HG03378 (cell line): ENCODE measurements around the gene MATR3.
A peak's percentile ranks its signal among the peaks of the same experiment; 100 is the strongest.
"Not testable (repeated sequence)": the region's sequence is repeated elsewhere in the genome, so short reads cannot be mapped to it uniquely, and the experiment has no call there.

Source experiments
- ATAC-seq: cut with Tn5 transposase; IDR thresholded peaks from one replicate; pipeline ENCODE4 v1.9.1; 2021; ENCODE audit warnings: mild to moderate bottlenecking, moderate library complexity; ENCODE audit not compliant: unreplicated experiment

The MATR3 gene

GRCh38 chr5:139293507-139294373, at the start of gene MATR3:
MATR3 (plus strand) TSS chr5:139293740; CDS start chr5:139307416, 13,676 bp downstream.
- ATAC-seq: peak; percentile 61

- no peak for ATAC-seq
Measured at GRCh38 chr5:139245637-139246339, 47.8 kb upstream of the MATR3 start.

- ATAC-seq: no peak
Measured at GRCh38 chr5:139246394-139246793, 47.1 kb upstream of the MATR3 start.

GRCh38 chr5:139248826-139249453, 44.6 kb upstream of the MATR3 start:
- no peak for ATAC-seq

- ATAC-seq: no peak
Measured at GRCh38 chr5:139251281-139251687, 42.3 kb upstream of the MATR3 start.

- no peak for ATAC-seq
Measured at GRCh38 chr5:139251695-139252288, 41.7 kb upstream of the MATR3 start.

GRCh38 chr5:139253115-139253514, 40.4 kb upstream of the MATR3 start:
- no peak for ATAC-seq

- ATAC-seq: no peak
Measured at GRCh38 chr5:139256820-139257219, 36.7 kb upstream of the MATR3 start.

GRCh38 chr5:139262059-139262741, 31.3 kb upstream of the MATR3 start:
- no peak for ATAC-seq

- ATAC-seq: peak; percentile 67
Measured at GRCh38 chr5:139262742-139263445, 30.6 kb upstream of the MATR3 start.

- no peak for ATAC-seq
Measured at GRCh38 chr5:139263536-139263935, 30.0 kb upstream of the MATR3 start.

- no peak for ATAC-seq
Measured at GRCh38 chr5:139263946-139264345, 29.6 kb upstream of the MATR3 start.

- no peak for ATAC-seq
Measured at GRCh38 chr5:139265001-139265400, 28.5 kb upstream of the MATR3 start.

- no peak for ATAC-seq
Measured at GRCh38 chr5:139266236-139266635, 27.3 kb upstream of the MATR3 start.

GRCh38 chr5:139267481-139267880, 26.1 kb upstream of the MATR3 start:
- no peak for ATAC-seq

GRCh38 chr5:139268364-139269202, 25.0 kb upstream of the MATR3 start:
- ATAC-seq: no peak

GRCh38 chr5:139270718-139271117, 22.8 kb upstream of the MATR3 start:
- not testable (repeated sequence) for ATAC-seq

GRCh38 chr5:139271201-139272027, 22.1 kb upstream of the MATR3 start:
- ATAC-seq: no peak
